GM21526 (cell line): ENCODE data around the gene BPIFB2.

Source experiments
- ATAC-seq: cut with Tn5 transposase; IDR thresholded peaks from one replicate; pipeline ENCODE4 v1.9.1; 2021; ENCODE audit warnings: moderate library complexity; ENCODE audit not compliant: unreplicated experiment, low FRiP score

BPIFB2 gene

GRCh38 chr20:33005132-33005566 lies 2.4 kb upstream of the BPIFB2 start:
- ATAC-seq: no peak

- ATAC-seq: no peak
These were observed 1.4 kb upstream of the BPIFB2 start for GRCh38 chr20:33005908-33006775.

- no peak for ATAC-seq
These were observed 628 bp upstream of the BPIFB2 start for GRCh38 chr20:33006776-33007375.

GRCh38 chr20:33008336-33009213 lies 1.1 kb downstream of the BPIFB2 start:
- ATAC-seq: no peak

- no peak for ATAC-seq
These were observed 2.0 kb downstream of the BPIFB2 start for GRCh38 chr20:33009214-33010132.

GRCh38 chr20:33010133-33010504 lies 2.6 kb downstream of the BPIFB2 start:
- no peak for ATAC-seq

GRCh38 chr20:33010674-33011449 lies 3.4 kb downstream of the BPIFB2 start:
- ATAC-seq: no peak

- ATAC-seq: no peak
These were observed 5.1 kb downstream of the BPIFB2 start for GRCh38 chr20:33012327-33013189.

GRCh38 chr20:33013701-33014326 lies 6.3 kb downstream of the BPIFB2 start:
- ATAC-seq: no peak

GRCh38 chr20:33014336-33015113 lies 7.0 kb downstream of the BPIFB2 start:
- ATAC-seq: no peak

GRCh38 chr20:33015114-33015484 lies 7.6 kb downstream of the BPIFB2 start:
- no peak for ATAC-seq

- no peak for ATAC-seq
These were observed 8.4 kb downstream of the BPIFB2 start for GRCh38 chr20:33015700-33016580.

GRCh38 chr20:33016581-33017109 lies 9.1 kb downstream of the BPIFB2 start:
- no peak for ATAC-seq

- ATAC-seq: no peak
These were observed 10.0 kb downstream of the BPIFB2 start for GRCh38 chr20:33017542-33017941.

GRCh38 chr20:33018169-33018931 lies 10.8 kb downstream of the BPIFB2 start:
- no peak for ATAC-seq
